OCI-LY7 (cell line): ENCODE results near the gene MSRB3.

ENCODE experiments used
- EZH2phosphoT487 ChIP-seq: fragments of 200-600 bp; sonication (generic); IDR thresholded peaks from 2 replicates; pipeline ENCODE4 v1.6.1; 2018; ENCODE audit warnings: low read depth, borderline replicate concordance, mild to moderate bottlenecking, mixed run types, antibody characterized with exemption, low read length, moderate library complexity, mixed read lengths
- TF ChIP-seq, protein P1 (sequence below): fragments of 200-600 bp; sonication (generic); conservative IDR thresholded peaks from 2 replicates; pipeline ENCODE4 v1.5.1; 2014; ENCODE audit warnings: mild to moderate bottlenecking, antibody characterized with exemption, low read length, moderate library complexity, mixed read lengths

- TF ChIP-seq, protein P1, sequence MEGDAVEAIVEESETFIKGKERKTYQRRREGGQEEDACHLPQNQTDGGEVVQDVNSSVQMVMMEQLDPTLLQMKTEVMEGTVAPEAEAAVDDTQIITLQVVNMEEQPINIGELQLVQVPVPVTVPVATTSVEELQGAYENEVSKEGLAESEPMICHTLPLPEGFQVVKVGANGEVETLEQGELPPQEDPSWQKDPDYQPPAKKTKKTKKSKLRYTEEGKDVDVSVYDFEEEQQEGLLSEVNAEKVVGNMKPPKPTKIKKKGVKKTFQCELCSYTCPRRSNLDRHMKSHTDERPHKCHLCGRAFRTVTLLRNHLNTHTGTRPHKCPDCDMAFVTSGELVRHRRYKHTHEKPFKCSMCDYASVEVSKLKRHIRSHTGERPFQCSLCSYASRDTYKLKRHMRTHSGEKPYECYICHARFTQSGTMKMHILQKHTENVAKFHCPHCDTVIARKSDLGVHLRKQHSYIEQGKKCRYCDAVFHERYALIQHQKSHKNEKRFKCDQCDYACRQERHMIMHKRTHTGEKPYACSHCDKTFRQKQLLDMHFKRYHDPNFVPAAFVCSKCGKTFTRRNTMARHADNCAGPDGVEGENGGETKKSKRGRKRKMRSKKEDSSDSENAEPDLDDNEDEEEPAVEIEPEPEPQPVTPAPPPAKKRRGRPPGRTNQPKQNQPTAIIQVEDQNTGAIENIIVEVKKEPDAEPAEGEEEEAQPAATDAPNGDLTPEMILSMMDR: no peak
- no peak for TF ChIP-seq EZH2phosphoT487
Measured at GRCh38 chr12:65432114-65432513, 153.6 kb downstream of the MSRB3 start.
